ENCODE data around the gene KISS1R. TPM values are rescaled to one million over a fixed set of nuclear protein-coding genes. Genes with fewer than 3 reads are reported as not detected.

Gene KISS1R
- total RNA-seq, 3 donors from 2014 or later, result 0.15 to 0.33 TPM; not detected in 1

- H3K9me3 ChIP-seq, result no peaks in the 10 kb centered on the region
- TF ChIP-seq CTCF (IDR thresholded peaks at IDR 0.05), result no peak
- no peak for TF ChIP-seq POLR2AphosphoS5 (IDR thresholded peaks at IDR 0.05)
- H3K27ac ChIP-seq, result no peak overlapping the region
- intact Hi-C loops (cut with DNase I; ENCODE audit: low total_unique reads), result no loop called here
- H3K4me3 ChIP-seq, result no peak overlapping the region
- no peak for DNase-seq (ENCODE audit: low spot score in 2 of 2)
- H3K36me3 ChIP-seq, result no peaks in the 10 kb centered on the region
- H3K27me3 ChIP-seq, result no peaks in the 10 kb centered on the region
- peaks cover 0 to 5% of the 10 kb centered on the region in 2 donors for H3K4me1 ChIP-seq
Observed at GRCh38 chr19:953445-954271, 36.5 kb downstream of the KISS1R start.

GRCh38 chr19:954272-954671 is 37.1 kb downstream of the KISS1R start:
- H3K9me3 ChIP-seq, result no peaks in the 10 kb centered on the region
- no peak overlapping the region for H3K27ac ChIP-seq
- peaks cover 0 to 5% of the 10 kb centered on the region in 2 donors for H3K4me1 ChIP-seq
- DNase-seq (ENCODE audit: low spot score in 2 of 2), result no peak
- no peaks in the 10 kb centered on the region for H3K27me3 ChIP-seq
- no peak overlapping the region for H3K4me3 ChIP-seq
- intact Hi-C loops (cut with DNase I; ENCODE audit: low total_unique reads), result no loop called here
- no peaks in the 10 kb centered on the region for H3K36me3 ChIP-seq
- TF ChIP-seq POLR2AphosphoS5 (IDR thresholded peaks at IDR 0.05) (no peak), POLR2A (IDR thresholded peaks at IDR 0.05) (no peak), CTCF (IDR thresholded peaks at IDR 0.05) (no peak)

- Histone ChIP-seq H3K9me3 (no peaks in the 10 kb centered on the region), H3K36me3 (no peaks in the 10 kb centered on the region), H3K27ac (no peak overlapping the region), H3K27me3 (no peaks in the 10 kb centered on the region), H3K4me1 (peaks cover 0 to 5% of the 10 kb centered on the region in 2 donors), H3K4me3 (peak overlapping the region in 1 of 3 donors; percentile 19)
- no peak for DNase-seq (ENCODE audit: low spot score in 2 of 2)
- TF ChIP-seq CTCF (IDR thresholded peaks at IDR 0.05), result no peak
- no peak for TF ChIP-seq POLR2AphosphoS5 (IDR thresholded peaks at IDR 0.05)
- no peak for TF ChIP-seq POLR2A (IDR thresholded peaks at IDR 0.05)
- intact Hi-C loops (cut with DNase I; ENCODE audit: low total_unique reads), result no loop called here
Observed at GRCh38 chr19:954672-955494, 37.8 kb downstream of the KISS1R start.

GRCh38 chr19:955803-956765 is 39.0 kb downstream of the KISS1R start:
- no peak overlapping the region for H3K4me3 ChIP-seq
- DNase-seq (ENCODE audit: low spot score in 2 of 2), result no peak
- no peak overlapping the region for H3K27ac ChIP-seq
- intact Hi-C loops (cut with DNase I; ENCODE audit: low total_unique reads), result no loop called here
- TF ChIP-seq POLR2AphosphoS5 (IDR thresholded peaks at IDR 0.05), result no peak
- no peak for TF ChIP-seq CTCF (IDR thresholded peaks at IDR 0.05)
- no peak for TF ChIP-seq POLR2A (IDR thresholded peaks at IDR 0.05)
- no peaks in the 10 kb centered on the region for H3K36me3 ChIP-seq
- H3K27me3 ChIP-seq, result no peaks in the 10 kb centered on the region
- peaks cover 0 to 5% of the 10 kb centered on the region in 2 donors for H3K4me1 ChIP-seq
- no peaks in the 10 kb centered on the region for H3K9me3 ChIP-seq
